Measurements from ENCODE around the gene TMEM165. TPM values are rescaled to one million over a fixed set of nuclear protein-coding genes. Genes with fewer than 3 reads are reported as not detected.

The TMEM165 gene
- total and polyA plus RNA-seq, 9 of the 15 experiments (the other 6 are each of a cell fraction or from before 2014, with no cell fraction given): 21.3 to 145 (median 96.8) TPM

- TF ChIP-seq, protein P1, sequence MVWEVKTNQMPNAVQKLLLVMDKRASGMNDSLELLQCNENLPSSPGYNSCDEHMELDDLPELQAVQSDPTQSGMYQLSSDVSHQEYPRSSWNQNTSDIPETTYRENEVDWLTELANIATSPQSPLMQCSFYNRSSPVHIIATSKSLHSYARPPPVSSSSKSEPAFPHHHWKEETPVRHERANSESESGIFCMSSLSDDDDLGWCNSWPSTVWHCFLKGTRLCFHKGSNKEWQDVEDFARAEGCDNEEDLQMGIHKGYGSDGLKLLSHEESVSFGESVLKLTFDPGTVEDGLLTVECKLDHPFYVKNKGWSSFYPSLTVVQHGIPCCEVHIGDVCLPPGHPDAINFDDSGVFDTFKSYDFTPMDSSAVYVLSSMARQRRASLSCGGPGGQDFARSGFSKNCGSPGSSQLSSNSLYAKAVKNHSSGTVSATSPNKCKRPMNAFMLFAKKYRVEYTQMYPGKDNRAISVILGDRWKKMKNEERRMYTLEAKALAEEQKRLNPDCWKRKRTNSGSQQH (CRISPR knock-in tag; IDR thresholded peaks at IDR 0.05): no peak
- TF ChIP-seq SRF (CRISPR knock-in tag; IDR thresholded peaks at IDR 0.05) (no peak), KLF1 (tag; IDR thresholded peaks at IDR 0.05) (no peak), TRIM28 (IDR thresholded peaks at IDR 0.05) (no peak), NR0B1 (IDR thresholded peaks at IDR 0.05; ENCODE audit: partially characterized antibody) (no peak), TEAD4 (IDR thresholded peaks at IDR 0.05; ENCODE audit: low read length) (no peak), TEAD4 (CRISPR knock-in tag; IDR thresholded peaks at IDR 0.05; ENCODE audit: borderline replicate concordance) (no peak)
These were observed 2.1 kb upstream of the TMEM165 start (continued) for GRCh38 chr4:55393461-55394320.
